Measurements from ENCODE around the gene AP1G1. TPM values are rescaled to one million over a fixed set of nuclear protein-coding genes. Genes with fewer than 3 reads are reported as not detected.

The AP1G1 gene
- total RNA-seq, 1 donor: 104 TPM

DNA sequence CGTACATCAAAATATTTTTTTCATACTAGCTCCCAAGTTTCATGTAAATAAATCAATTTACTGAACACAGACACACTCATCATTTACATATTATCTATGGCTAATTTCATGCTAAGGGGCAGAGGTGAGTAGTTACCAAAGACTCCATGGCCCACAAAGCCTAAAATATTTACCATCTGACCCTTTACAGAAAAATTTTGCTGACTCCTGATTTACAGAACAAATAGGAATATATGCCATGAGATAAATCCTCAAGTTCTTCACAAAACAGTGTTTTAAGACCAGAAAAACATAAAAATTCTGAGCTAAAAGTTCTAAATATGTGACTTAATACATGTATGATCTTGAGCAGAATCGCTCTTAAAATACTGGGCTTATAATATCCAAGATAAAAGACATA, 47.5 kb downstream of the AP1G1 start:
- Histone ChIP-seq H3K36me3 (ENCODE audit: insufficient read depth, low read length) (peaks cover 67% of the 10 kb centered on the region), H3K27ac (ENCODE audit: low read depth, low read length) (no peak overlapping the region), H3K4me1 (ENCODE audit: insufficient read depth, low read length) (peaks cover 7% of the 10 kb centered on the region), H3K9me3 (ENCODE audit: low read depth, low read length) (no peaks in the 10 kb centered on the region), H4K20me1 (ENCODE audit: insufficient read depth, low read length) (no peaks in the 10 kb centered on the region), H3K27me3 (ENCODE audit: insufficient read depth, low read length) (no peaks in the 10 kb centered on the region), H2AFZ (ENCODE audit: low read length) (no peak overlapping the region), H3K4me3 (ENCODE audit: insufficient read depth, low read length) (no peak overlapping the region), H3K79me2 (ENCODE audit: insufficient read depth, low read length) (peaks cover 24% of the 10 kb centered on the region), H3K4me2 (ENCODE audit: insufficient read depth, low read length) (no peak overlapping the region)
- TF ChIP-seq, protein P1, sequence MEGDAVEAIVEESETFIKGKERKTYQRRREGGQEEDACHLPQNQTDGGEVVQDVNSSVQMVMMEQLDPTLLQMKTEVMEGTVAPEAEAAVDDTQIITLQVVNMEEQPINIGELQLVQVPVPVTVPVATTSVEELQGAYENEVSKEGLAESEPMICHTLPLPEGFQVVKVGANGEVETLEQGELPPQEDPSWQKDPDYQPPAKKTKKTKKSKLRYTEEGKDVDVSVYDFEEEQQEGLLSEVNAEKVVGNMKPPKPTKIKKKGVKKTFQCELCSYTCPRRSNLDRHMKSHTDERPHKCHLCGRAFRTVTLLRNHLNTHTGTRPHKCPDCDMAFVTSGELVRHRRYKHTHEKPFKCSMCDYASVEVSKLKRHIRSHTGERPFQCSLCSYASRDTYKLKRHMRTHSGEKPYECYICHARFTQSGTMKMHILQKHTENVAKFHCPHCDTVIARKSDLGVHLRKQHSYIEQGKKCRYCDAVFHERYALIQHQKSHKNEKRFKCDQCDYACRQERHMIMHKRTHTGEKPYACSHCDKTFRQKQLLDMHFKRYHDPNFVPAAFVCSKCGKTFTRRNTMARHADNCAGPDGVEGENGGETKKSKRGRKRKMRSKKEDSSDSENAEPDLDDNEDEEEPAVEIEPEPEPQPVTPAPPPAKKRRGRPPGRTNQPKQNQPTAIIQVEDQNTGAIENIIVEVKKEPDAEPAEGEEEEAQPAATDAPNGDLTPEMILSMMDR (IDR thresholded peaks at IDR 0.05; ENCODE audit: extremely low read depth, low read depth, low read length): no peak
- no peak for DNase-seq (ENCODE audit: insufficient read length, low spot score, missing footprints)

DNA sequence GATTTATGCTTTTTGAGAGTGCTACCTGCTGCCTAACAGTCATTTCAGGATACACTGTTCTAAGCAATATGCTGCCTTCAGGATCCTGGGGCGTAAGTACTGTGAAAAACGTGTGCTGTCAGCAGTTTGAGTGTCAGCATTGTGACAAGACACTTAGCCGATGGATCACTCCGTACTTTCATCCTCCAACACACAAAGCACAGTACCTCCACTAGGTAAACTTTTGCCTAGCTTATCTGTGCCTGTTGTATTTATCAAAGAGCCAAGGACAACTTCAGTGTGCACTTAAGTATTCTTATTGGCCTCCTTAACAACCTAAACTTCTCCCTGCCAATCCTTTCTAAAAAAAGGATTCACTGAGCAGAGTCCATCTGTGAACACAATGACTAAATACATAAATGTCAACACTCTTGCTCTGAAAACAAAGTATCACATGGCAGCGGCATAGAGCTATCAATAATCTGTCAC, 50.3 kb downstream of the AP1G1 start:
- TF ChIP-seq, protein P1 (IDR thresholded peaks at IDR 0.05; ENCODE audit: extremely low read depth, low read depth, low read length): no peak
- Histone ChIP-seq H3K4me2 (ENCODE audit: insufficient read depth, low read length) (no peak overlapping the region), H4K20me1 (ENCODE audit: insufficient read depth, low read length) (no peaks in the 10 kb centered on the region), H3K27me3 (ENCODE audit: insufficient read depth, low read length) (no peaks in the 10 kb centered on the region), H3K36me3 (ENCODE audit: insufficient read depth, low read length) (peaks cover 78% of the 10 kb centered on the region), H3K4me3 (ENCODE audit: insufficient read depth, low read length) (no peak overlapping the region), H3K27ac (ENCODE audit: low read depth, low read length) (no peak overlapping the region), H3K4me1 (ENCODE audit: insufficient read depth, low read length) (peaks cover 7% of the 10 kb centered on the region), H3K9me3 (ENCODE audit: low read depth, low read length) (no peaks in the 10 kb centered on the region), H3K79me2 (ENCODE audit: insufficient read depth, low read length) (peaks cover 11% of the 10 kb centered on the region), H2AFZ (ENCODE audit: low read length) (no peak overlapping the region)
- no peak for DNase-seq (ENCODE audit: insufficient read length, low spot score, missing footprints)

DNA sequence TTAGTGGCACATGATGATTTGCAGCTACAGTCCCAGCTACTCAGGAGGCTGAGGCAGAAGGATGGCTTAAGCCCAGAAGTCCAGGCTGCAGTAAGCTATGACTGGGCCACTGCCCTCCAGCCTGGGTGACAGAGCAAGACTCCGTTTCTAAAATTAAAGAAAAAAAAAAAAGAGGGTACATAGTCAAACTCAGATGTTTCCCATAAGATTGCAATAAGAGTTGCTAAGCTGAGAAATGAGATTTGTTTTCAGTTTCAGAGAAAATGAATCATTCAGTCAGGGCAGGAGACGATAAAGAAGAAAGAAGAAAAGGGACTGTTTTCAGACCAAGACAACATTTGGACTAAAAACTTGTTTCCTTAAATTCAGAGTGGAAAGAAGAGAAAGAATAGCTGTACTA, 54.0 kb downstream of the AP1G1 start:
- Histone ChIP-seq H3K4me1 (ENCODE audit: insufficient read depth, low read length) (no peaks in the 10 kb centered on the region), H3K27ac (ENCODE audit: low read depth, low read length) (no peak overlapping the region), H4K20me1 (ENCODE audit: insufficient read depth, low read length) (peaks cover 1% of the 10 kb centered on the region), H3K4me3 (ENCODE audit: insufficient read depth, low read length) (no peak overlapping the region), H3K79me2 (ENCODE audit: insufficient read depth, low read length) (peaks cover 6% of the 10 kb centered on the region), H3K27me3 (ENCODE audit: insufficient read depth, low read length) (no peaks in the 10 kb centered on the region), H3K4me2 (ENCODE audit: insufficient read depth, low read length) (no peak overlapping the region), H2AFZ (ENCODE audit: low read length) (no peak overlapping the region), H3K36me3 (ENCODE audit: insufficient read depth, low read length) (peaks cover 62% of the 10 kb centered on the region), H3K9me3 (ENCODE audit: low read depth, low read length) (no peaks in the 10 kb centered on the region)
- DNase-seq (ENCODE audit: insufficient read length, low spot score, missing footprints): no peak
- TF ChIP-seq, protein P1 (IDR thresholded peaks at IDR 0.05; ENCODE audit: extremely low read depth, low read depth, low read length): no peak

DNA sequence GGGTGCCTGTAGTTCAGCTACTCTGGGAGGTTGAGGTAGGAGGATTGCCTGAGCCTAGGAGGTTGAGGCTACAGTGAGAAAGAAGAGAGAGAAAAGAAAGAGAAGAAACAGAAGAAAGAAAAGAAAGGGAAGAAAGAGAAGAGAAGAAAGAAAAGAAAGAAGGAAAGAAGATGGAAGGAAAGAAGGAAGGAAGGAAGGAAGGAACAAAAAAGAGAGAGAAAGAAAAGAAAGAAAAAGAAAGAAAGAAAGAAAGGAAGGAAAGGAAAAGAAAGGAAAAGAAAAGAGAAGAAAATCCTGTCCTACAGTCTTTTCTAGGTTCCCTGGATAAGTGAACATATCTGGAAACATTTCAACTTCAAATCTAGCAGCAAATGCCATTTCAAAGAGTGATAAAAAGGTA, 54.5 kb downstream of the AP1G1 start:
- H3K4me1 ChIP-seq (ENCODE audit: insufficient read depth, low read length): no peaks in the 10 kb centered on the region
- H4K20me1 ChIP-seq (ENCODE audit: insufficient read depth, low read length): peaks cover 3% of the 10 kb centered on the region
- H2AFZ ChIP-seq (ENCODE audit: low read length): no peak overlapping the region
- H3K4me2 ChIP-seq (ENCODE audit: insufficient read depth, low read length): no peak overlapping the region
- peaks cover 6% of the 10 kb centered on the region for H3K79me2 ChIP-seq (ENCODE audit: insufficient read depth, low read length)
- H3K27me3 ChIP-seq (ENCODE audit: insufficient read depth, low read length): no peaks in the 10 kb centered on the region
- no peak overlapping the region for H3K4me3 ChIP-seq (ENCODE audit: insufficient read depth, low read length)
- TF ChIP-seq, protein P1 (IDR thresholded peaks at IDR 0.05; ENCODE audit: extremely low read depth, low read depth, low read length): no peak
- H3K36me3 ChIP-seq (ENCODE audit: insufficient read depth, low read length): peaks cover 66% of the 10 kb centered on the region
- no peak for DNase-seq (ENCODE audit: insufficient read length, low spot score, missing footprints)
- no peaks in the 10 kb centered on the region for H3K9me3 ChIP-seq (ENCODE audit: low read depth, low read length)
- no peak overlapping the region for H3K27ac ChIP-seq (ENCODE audit: low read depth, low read length)

Measured in osteoblast (primary cell).